Loucy (cell line): ENCODE data around the gene NUDT9.
A peak's percentile ranks its signal among the peaks of the same experiment; 100 is the strongest.
"Not testable (repeated sequence)": the region's sequence is repeated elsewhere in the genome, so short reads cannot be mapped to it uniquely, and the experiment has no call there.

Experiments used
- H2AFZ ChIP-seq: fragments of 200-600 bp; sonication (generic); 2 replicates; pipeline ENCODE4 v1.6.0; 2016; ENCODE audit warnings: antibody characterized with exemption, mild to moderate bottlenecking, low read length, moderate library complexity
- H3F3A ChIP-seq: fragments of 200-600 bp; 2 replicates; pipeline ENCODE4 v1.6.0; 2016; ENCODE audit warnings: antibody characterized with exemption, low read depth, mild to moderate bottlenecking
- H3K27me3 ChIP-seq: fragments of 200-600 bp; sonication (generic); 2 replicates; pipeline ENCODE4 v1.6.1; 2014; ENCODE audit warnings: low read length, mild to moderate bottlenecking; ENCODE audit not compliant: insufficient read depth, poor library complexity, severe bottlenecking
- H3K36me3 ChIP-seq: fragments of 200-600 bp; sonication (generic); 2 replicates; pipeline ENCODE4 v1.6.1; 2016; ENCODE audit warnings: low read length; ENCODE audit not compliant: insufficient read depth
- H3K4me1 ChIP-seq: fragments of 200-600 bp; sonication (generic); 2 replicates; pipeline ENCODE4 v1.5.1; 2014; ENCODE audit warnings: low read length, mild to moderate bottlenecking; ENCODE audit not compliant: insufficient read depth, poor library complexity, severe bottlenecking
- H3K4me2 ChIP-seq: fragments of 200-600 bp; sonication (generic); 2 replicates; pipeline ENCODE4 v1.6.0; 2014; ENCODE audit warnings: antibody characterized with exemption, low read length, low read depth, mild to moderate bottlenecking; ENCODE audit not compliant: poor library complexity, severe bottlenecking
- H3K4me3 ChIP-seq: fragments of 200-600 bp; sonication (generic); 2 replicates; pipeline ENCODE4 v1.5.1; 2014; ENCODE audit warnings: low read length, mild to moderate bottlenecking, mixed read lengths; ENCODE audit not compliant: poor library complexity, severe bottlenecking
- H3K79me2 ChIP-seq: fragments of 200-600 bp; sonication (generic); 2 replicates; pipeline ENCODE4 v1.6.1; 2014; ENCODE audit warnings: low read length; ENCODE audit not compliant: insufficient read depth
- H3K9ac ChIP-seq: fragments of 200-600 bp; sonication (generic); 2 replicates; pipeline ENCODE4 v1.6.0; 2014; ENCODE audit warnings: mild to moderate bottlenecking, low read depth, low read length, moderate library complexity; ENCODE audit not compliant: poor library complexity, severe bottlenecking
- H3K9me2 ChIP-seq: fragments of 200-600 bp; sonication (generic); replicated peaks from 2 replicates; pipeline ENCODE4 v1.6.1; 2016; ENCODE audit warnings: low read depth, low read length, mixed read lengths
- H3K9me3 ChIP-seq: fragments of 200-600 bp; sonication (generic); 2 replicates; pipeline ENCODE4 v1.6.1; 2014; ENCODE audit warnings: mild to moderate bottlenecking, antibody characterized with exemption, low read length, low read depth; ENCODE audit not compliant: insufficient read depth
- H4K20me1 ChIP-seq: fragments of 200-600 bp; sonication (generic); 2 replicates; pipeline ENCODE4 v1.6.0; 2014; ENCODE audit warnings: antibody characterized with exemption, low read length, mild to moderate bottlenecking; ENCODE audit not compliant: insufficient read depth, poor library complexity, severe bottlenecking
- CTCF ChIP-seq: fragments of 200-600 bp; sonication (generic); conservative IDR thresholded peaks from 2 replicates; pipeline ENCODE4 v1.5.1; 2014; ENCODE audit warnings: mild to moderate bottlenecking, antibody characterized with exemption, low read length
- EZH2phosphoT487 ChIP-seq: fragments of 200-600 bp; IDR thresholded peaks from 2 replicates; pipeline ENCODE4 v1.6.1; 2018; ENCODE audit warnings: antibody characterized with exemption, mild to moderate bottlenecking, moderate library complexity, borderline replicate concordance

The NUDT9 gene

GRCh38 chr4:87388901-87389300 is 33.5 kb upstream of the NUDT9 start:
- Histone ChIP-seq H3K27me3 (no peaks in the 10 kb centered on the region), H3K4me3 (peak overlapping the region; percentile 95), H4K20me1 (peaks cover 2% of the 10 kb centered on the region), H3K79me2 (peaks cover 50% of the 10 kb centered on the region), H3K4me1 (peaks cover 27% of the 10 kb centered on the region), H3K9me3 (0 out of 2 replicates have a peak, but pooled peaks cover 4% of the 10 kb centered on the region), H3K36me3 (no peaks in the 10 kb centered on the region), H3K9ac (no peak overlapping the region), H3K9me2 (no peaks in the 10 kb centered on the region), H3K4me2 (peak overlapping the region; percentile 89), H2AFZ (no peak overlapping the region), H3F3A (no peaks in the 10 kb centered on the region)
- TF ChIP-seq EZH2phosphoT487 (no peak), CTCF (no peak)

GRCh38 chr4:87390055-87390454 is 32.3 kb upstream of the NUDT9 start:
- Histone ChIP-seq H3K4me2 (peak overlapping the region; percentile 89), H3K79me2 (peaks cover 48% of the 10 kb centered on the region), H3K9ac (peak overlapping the region; percentile 89), H3K4me3 (peak overlapping the region; percentile 95), H3K4me1 (peaks cover 27% of the 10 kb centered on the region)
- not testable (repeated sequence) for H3K9me2 ChIP-seq, H4K20me1 ChIP-seq, H3F3A ChIP-seq, H3K27me3 ChIP-seq, H3K9me3 ChIP-seq, H2AFZ ChIP-seq, H3K36me3 ChIP-seq

GRCh38 chr4:87390551-87390890 is 31.9 kb upstream of the NUDT9 start:
- H4K20me1 ChIP-seq = peaks cover 2% of the 10 kb centered on the region
- no peaks in the 10 kb centered on the region for H3K9me3 ChIP-seq
- no peaks in the 10 kb centered on the region for H3F3A ChIP-seq
- H3K4me1 ChIP-seq = peaks cover 27% of the 10 kb centered on the region
- peak overlapping the region; percentile 89 for H3K9ac ChIP-seq
- no peaks in the 10 kb centered on the region for H3K36me3 ChIP-seq
- H3K4me3 ChIP-seq = peak overlapping the region; percentile 95
- peak overlapping the region; percentile 98 for H2AFZ ChIP-seq
- H3K27me3 ChIP-seq = no peaks in the 10 kb centered on the region
- H3K4me2 ChIP-seq = peak overlapping the region; percentile 89
- TF ChIP-seq EZH2phosphoT487 (no peak), CTCF (no peak)
- H3K9me2 ChIP-seq = no peaks in the 10 kb centered on the region
- H3K79me2 ChIP-seq = peaks cover 44% of the 10 kb centered on the region

- no peaks in the 10 kb centered on the region for H3K9me2 ChIP-seq
Measured at GRCh38 chr4:87390891-87391575, 31.3 kb upstream of the NUDT9 start, which contains the start of gene HSD17B11. Gene HSD17B11, minus strand, starts transcription at chr4:87391188. Its CDS starts 118 bp downstream, at chr4:87391070.

More at GRCh38 chr4:87390891-87391575, 31.3 kb upstream of the NUDT9 start, which contains the start of gene HSD17B11:
- Histone ChIP-seq H4K20me1 (peaks cover 2% of the 10 kb centered on the region), H3K36me3 (no peaks in the 10 kb centered on the region), H3F3A (no peaks in the 10 kb centered on the region), H3K27me3 (no peaks in the 10 kb centered on the region), H3K79me2 (peaks cover 44% of the 10 kb centered on the region), H3K4me2 (peak within 1 kb of the TSS; percentile 89), H3K9me3 (no peaks in the 10 kb centered on the region), H2AFZ (peak within 1 kb of the TSS; percentile 98), H3K9ac (peak within 1 kb of the TSS; percentile 89), H3K4me3 (peak within 1 kb of the TSS; percentile 95), H3K4me1 (peaks cover 27% of the 10 kb centered on the region)
- TF ChIP-seq CTCF = peak; percentile 16; the same call in 1 of the 2 replicates
- no peak for TF ChIP-seq EZH2phosphoT487
